HL-60 (cell line): ENCODE results near the gene CREB5.

ENCODE experiments used
- CTCF ChIP-seq: IDR thresholded peaks from one replicate; pipeline ENCODE4 v1.5.1; 2011; ENCODE audit warnings: low read length, control low read depth, inconsistent platforms; ENCODE audit not compliant: insufficient read depth
- POLR2AphosphoS5 ChIP-seq: IDR thresholded peaks from 2 replicates; pipeline ENCODE4 v1.6.1; 2012; ENCODE audit warnings: low read depth
- REST ChIP-seq: IDR thresholded peaks from 2 replicates; pipeline ENCODE4 v1.6.1; 2012; ENCODE audit warnings: low read depth; ENCODE audit not compliant: insufficient replicate concordance
- SPI1 ChIP-seq: IDR thresholded peaks from 2 replicates; pipeline ENCODE4 v1.6.1; 2012; ENCODE audit warnings: low read depth, mild to moderate bottlenecking, borderline replicate concordance

- no peak for TF ChIP-seq CTCF
- no peak for TF ChIP-seq POLR2AphosphoS5
- no peak for TF ChIP-seq SPI1
- no peak for TF ChIP-seq REST
Observed at GRCh38 chr7:28435152-28435551, 22.8 kb downstream of the CREB5 start.
